Measurements from ENCODE around the gene FKBP8.
A peak's percentile ranks its signal among the peaks of the same experiment; 100 is the strongest.

FKBP8 gene

GRCh38 chr19:18503971-18504885 lies 39.1 kb downstream of the FKBP8 start:
- TF ChIP-seq GATA3 (IDR thresholded peaks at IDR 0.05; ENCODE audit: low read depth, low read length) (no peak), GATA2 (IDR thresholded peaks at IDR 0.05; ENCODE audit: low read depth, low read length) (no peak)

- TF ChIP-seq GATA2 (IDR thresholded peaks at IDR 0.05; ENCODE audit: low read depth, low read length) (no peak), GATA3 (IDR thresholded peaks at IDR 0.05; ENCODE audit: low read depth, low read length) (no peak)
Measured at GRCh38 chr19:18503337-18503970, 39.9 kb downstream of the FKBP8 start.

GRCh38 chr19:18502638-18503294 lies 40.6 kb downstream of the FKBP8 start:
- no peak for TF ChIP-seq GATA3 (IDR thresholded peaks at IDR 0.05; ENCODE audit: low read depth, low read length)
- peak; percentile 67 for TF ChIP-seq GATA2 (IDR thresholded peaks at IDR 0.05; ENCODE audit: low read depth, low read length)

DNA sequence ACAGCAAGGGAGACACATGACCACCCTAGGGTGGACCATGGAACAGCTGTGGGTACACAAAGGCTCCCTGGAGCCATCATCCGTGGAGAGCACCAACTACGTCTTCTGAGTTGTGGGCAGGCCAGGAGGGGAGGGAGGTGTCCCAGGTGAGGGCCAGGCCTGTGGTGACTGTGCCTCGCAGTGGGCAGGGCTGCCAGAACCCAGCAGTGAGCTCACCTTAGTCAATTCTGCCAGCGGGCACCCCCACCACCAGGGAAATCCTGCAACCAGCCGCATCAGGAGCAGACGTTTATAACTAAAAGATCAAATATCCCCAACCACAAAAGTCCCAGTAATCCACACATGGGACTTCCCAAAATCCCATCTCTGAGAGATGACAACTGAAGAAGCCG lies 41.1 kb downstream of the FKBP8 start:
- TF ChIP-seq GATA3 (IDR thresholded peaks at IDR 0.05; ENCODE audit: low read depth, low read length) (no peak), GATA2 (IDR thresholded peaks at IDR 0.05; ENCODE audit: low read depth, low read length) (no peak)

- no peak for TF ChIP-seq GATA3 (IDR thresholded peaks at IDR 0.05; ENCODE audit: low read depth, low read length)
- no peak for TF ChIP-seq GATA2 (IDR thresholded peaks at IDR 0.05; ENCODE audit: low read depth, low read length)
Measured at GRCh38 chr19:18501832-18502231, 41.5 kb downstream of the FKBP8 start.

DNA sequence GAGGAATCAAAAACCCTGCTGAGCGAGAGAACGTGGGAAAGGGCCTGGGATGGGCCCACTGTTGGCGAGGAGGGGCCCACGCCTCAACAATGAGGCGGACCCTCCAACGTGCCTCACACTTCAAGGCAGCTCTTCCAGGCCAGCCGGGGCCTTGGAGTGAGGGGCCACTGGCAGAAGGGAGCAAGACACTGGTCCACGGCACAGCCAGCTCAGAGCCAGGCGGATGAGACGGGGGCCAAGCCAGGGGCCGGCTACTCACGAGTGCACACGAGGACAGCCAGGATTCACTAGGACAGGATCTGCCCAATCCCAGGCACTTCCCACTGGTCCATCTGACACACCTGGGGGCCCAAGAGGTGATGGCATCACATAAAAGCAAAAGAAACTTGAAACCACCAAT lies 42.0 kb downstream of the FKBP8 start:
- TF ChIP-seq GATA2 (IDR thresholded peaks at IDR 0.05; ENCODE audit: low read depth, low read length), result no peak
- TF ChIP-seq GATA3 (IDR thresholded peaks at IDR 0.05; ENCODE audit: low read depth, low read length), result no peak

DNA sequence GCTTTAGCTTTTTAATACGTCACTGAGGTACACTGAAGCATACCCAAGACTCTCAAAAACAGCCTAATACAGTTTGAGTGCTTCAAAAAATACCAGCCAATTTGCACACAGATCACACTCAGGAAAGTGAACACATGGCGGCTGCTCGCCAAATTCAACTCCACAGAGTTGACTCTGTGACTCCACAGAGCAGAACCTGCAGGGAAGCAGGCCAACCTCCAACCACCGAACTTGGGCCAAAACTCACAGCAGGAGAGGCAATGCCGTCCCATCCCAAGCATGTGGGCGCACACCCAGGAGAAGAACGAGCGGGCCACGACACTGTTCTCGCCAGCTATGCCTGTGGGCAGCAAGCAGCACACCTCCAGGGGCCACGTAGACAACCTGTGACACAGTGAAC lies 42.6 kb downstream of the FKBP8 start:
- TF ChIP-seq GATA3 (IDR thresholded peaks at IDR 0.05; ENCODE audit: low read depth, low read length), result no peak
- TF ChIP-seq GATA2 (IDR thresholded peaks at IDR 0.05; ENCODE audit: low read depth, low read length), result no peak

DNA sequence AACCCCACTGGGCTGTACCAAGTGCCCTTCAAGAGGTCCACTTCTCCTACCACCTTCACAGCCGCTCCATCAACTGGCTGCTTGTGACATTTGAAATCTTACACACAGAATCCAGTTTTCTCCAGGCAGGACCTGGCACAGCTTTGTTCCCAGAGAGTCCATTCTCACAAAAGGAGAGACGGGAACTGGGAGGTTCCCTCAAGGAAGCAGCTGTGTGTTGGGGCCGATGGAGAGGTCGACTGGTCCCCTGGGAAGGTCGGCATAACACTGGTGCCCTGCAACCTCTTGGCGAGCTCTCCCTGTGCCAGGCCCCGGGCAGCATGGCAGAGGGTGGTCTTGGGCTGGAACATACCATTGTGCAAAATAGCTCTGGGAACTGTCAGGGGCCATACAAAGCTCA lies 43.0 kb downstream of the FKBP8 start:
- TF ChIP-seq GATA2 (IDR thresholded peaks at IDR 0.05; ENCODE audit: low read depth, low read length), result no peak
- no peak for TF ChIP-seq GATA3 (IDR thresholded peaks at IDR 0.05; ENCODE audit: low read depth, low read length)

DNA sequence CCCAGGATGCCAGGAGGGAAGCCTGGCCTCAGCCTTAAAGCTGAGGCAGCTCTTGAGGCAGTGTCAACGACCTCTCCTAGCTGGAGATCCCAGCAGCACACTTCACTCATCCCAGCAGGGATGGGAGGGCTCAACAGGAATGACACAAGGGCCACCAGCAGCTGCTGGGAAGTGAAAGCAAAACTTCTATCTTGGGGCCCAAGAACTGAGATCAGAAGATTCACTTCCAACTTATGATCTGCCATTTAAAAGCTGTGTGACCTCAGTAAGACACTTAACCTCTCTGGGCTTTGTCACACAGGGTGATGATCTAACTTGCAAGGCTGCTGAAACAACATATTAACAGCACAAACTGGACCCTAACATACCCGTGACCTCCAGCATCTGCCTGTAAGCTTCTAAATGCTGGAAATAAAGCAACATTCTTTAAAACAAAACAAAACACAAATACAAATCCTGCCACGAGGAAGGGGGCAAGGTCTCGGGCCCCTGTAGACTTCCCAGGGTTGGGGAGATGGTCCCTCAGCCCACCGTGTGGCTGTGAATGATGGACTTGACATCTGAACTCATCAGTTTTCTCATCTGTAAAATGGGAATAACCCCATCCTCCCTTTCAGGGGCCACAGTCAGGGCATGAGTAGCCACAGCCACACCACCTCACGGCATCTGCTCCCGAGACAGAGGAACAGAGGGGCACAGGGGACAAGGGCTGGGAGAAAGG lies 44.2 kb downstream of the FKBP8 start:
- TF ChIP-seq GATA3 (IDR thresholded peaks at IDR 0.05; ENCODE audit: low read depth, low read length) (no peak), GATA2 (IDR thresholded peaks at IDR 0.05; ENCODE audit: low read depth, low read length) (no peak)

- no peak for TF ChIP-seq GATA2 (IDR thresholded peaks at IDR 0.05; ENCODE audit: low read depth, low read length)
- no peak for TF ChIP-seq GATA3 (IDR thresholded peaks at IDR 0.05; ENCODE audit: low read depth, low read length)
Measured at GRCh38 chr19:18496980-18497256, 46.5 kb downstream of the FKBP8 start.

DNA sequence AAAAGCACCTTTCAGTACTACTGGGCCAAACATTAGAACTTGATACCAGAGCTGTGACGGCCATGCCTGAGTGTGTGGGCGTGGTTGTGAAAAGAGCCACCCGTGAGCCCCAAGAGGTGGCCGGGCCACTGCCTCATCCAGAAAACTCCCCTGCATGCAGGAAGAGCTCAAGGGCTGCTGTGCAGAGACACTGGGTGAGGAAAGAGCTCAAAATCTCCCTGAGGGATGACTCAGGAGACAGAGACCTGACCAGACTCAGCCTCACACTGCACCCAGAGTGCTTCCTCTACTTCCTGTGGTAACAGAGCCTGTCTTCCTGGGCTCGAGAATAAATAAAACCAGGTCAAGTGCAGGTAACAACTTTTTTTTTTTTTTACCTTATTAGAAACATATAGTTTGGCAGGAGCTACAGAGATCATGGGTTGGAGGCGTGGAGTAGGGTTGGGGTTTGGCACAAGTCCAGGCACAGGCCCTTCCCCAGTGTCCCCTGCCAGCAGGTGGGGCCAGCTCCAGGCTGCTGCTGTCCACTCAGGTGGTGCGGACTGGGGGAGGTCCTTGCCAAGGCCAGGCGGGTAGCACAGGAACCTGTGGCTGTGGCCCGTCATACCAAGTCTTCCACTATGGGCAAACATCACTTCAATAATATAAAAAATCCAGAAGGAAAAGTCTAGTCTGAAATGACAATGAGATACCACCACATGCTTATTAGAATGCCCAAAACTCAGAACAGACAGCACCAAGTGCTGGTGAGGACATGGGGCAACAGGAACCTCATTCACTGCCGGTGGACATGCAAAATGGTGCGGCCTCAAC lies 47.0 kb downstream of the FKBP8 start:
- no peak for TF ChIP-seq GATA2 (IDR thresholded peaks at IDR 0.05; ENCODE audit: low read depth, low read length)
- no peak for TF ChIP-seq GATA3 (IDR thresholded peaks at IDR 0.05; ENCODE audit: low read depth, low read length)

GRCh38 chr19:18495204-18495911 lies 48.0 kb downstream of the FKBP8 start:
- no peak for TF ChIP-seq GATA2 (IDR thresholded peaks at IDR 0.05; ENCODE audit: low read depth, low read length)
- TF ChIP-seq GATA3 (IDR thresholded peaks at IDR 0.05; ENCODE audit: low read depth, low read length), result no peak

DNA sequence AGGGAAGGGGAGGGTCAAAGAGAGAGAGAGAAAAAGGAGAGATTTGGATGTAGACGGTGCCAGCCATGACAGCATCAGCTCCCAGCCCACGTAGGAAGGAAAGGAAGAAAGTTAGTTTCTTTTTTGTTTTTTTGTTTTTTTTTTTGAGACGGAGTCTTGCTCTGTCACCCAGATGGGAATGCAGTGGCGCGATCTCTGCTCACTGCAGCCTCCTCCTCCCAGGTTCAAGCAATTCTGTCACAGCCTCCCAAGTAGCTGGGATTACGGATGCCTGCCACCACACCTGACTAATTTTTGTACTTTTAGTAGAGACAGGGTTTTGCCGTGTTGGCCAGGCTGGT lies 49.1 kb downstream of the FKBP8 start:
- no peak for TF ChIP-seq GATA2 (IDR thresholded peaks at IDR 0.05; ENCODE audit: low read depth, low read length)
- TF ChIP-seq GATA3 (IDR thresholded peaks at IDR 0.05; ENCODE audit: low read depth, low read length), result no peak
